OCI-LY1 (cell line): Measurements from ENCODE around the gene LRMDA.

Experiments
- H2AFZ ChIP-seq: fragments of 200-600 bp; sonication (generic), shearing (Covaris generic); 2 replicates; pipeline ENCODE4 v1.6.0; 2014; ENCODE audit warnings: antibody characterized with exemption, mild to moderate bottlenecking, low read length
- H3F3A ChIP-seq: fragments of 200-600 bp; sonication (generic), shearing (Covaris generic); 2 replicates; pipeline ENCODE4 v1.6.0; 2014; ENCODE audit warnings: mild to moderate bottlenecking, antibody characterized with exemption, low read length, moderate library complexity; ENCODE audit not compliant: insufficient read depth
- H3K27ac ChIP-seq: fragments of 200-600 bp; sonication (generic); 2 replicates; pipeline ENCODE4 v1.5.1; 2014; ENCODE audit warnings: low read length, mixed run types, mild to moderate bottlenecking, low read depth; ENCODE audit not compliant: poor library complexity, severe bottlenecking
- H3K27me3 ChIP-seq: fragments of 200-600 bp; sonication (generic); 2 replicates; pipeline ENCODE4 v1.6.0; 2014; ENCODE audit warnings: antibody characterized with exemption, mild to moderate bottlenecking, low read length, moderate library complexity; ENCODE audit not compliant: insufficient read depth
- H3K36me3 ChIP-seq: fragments of 200-600 bp; sonication (generic); 2 replicates; pipeline ENCODE4 v1.6.1; 2014; ENCODE audit warnings: mild to moderate bottlenecking, antibody characterized with exemption, low read length, moderate library complexity, mixed read lengths; ENCODE audit not compliant: insufficient read depth
- H3K4me1 ChIP-seq: fragments of 200-600 bp; sonication (generic); 2 replicates; pipeline ENCODE4 v1.5.1; 2014; ENCODE audit warnings: mild to moderate bottlenecking, low read length, moderate library complexity; ENCODE audit not compliant: insufficient read depth, severe bottlenecking
- H3K4me2 ChIP-seq: fragments of 200-600 bp; sonication (generic), shearing (Covaris generic); 2 replicates; pipeline ENCODE4 v1.6.1; 2014; ENCODE audit warnings: low read length
- H3K4me3 ChIP-seq: fragments of 200-600 bp; sonication (generic); 2 replicates; pipeline ENCODE4 v1.5.1; 2014; ENCODE audit warnings: low read length, low read depth, mild to moderate bottlenecking, mixed read lengths; ENCODE audit not compliant: poor library complexity, severe bottlenecking
- H3K79me2 ChIP-seq: fragments of 200-600 bp; shearing (Covaris generic); 2 replicates; pipeline ENCODE4 v1.6.1; 2016; ENCODE audit warnings: mixed run types, low read length, mixed read lengths; ENCODE audit not compliant: insufficient read depth
- H3K9ac ChIP-seq: fragments of 200-600 bp; sonication (generic), shearing (Covaris generic); 2 replicates; pipeline ENCODE4 v1.6.1; 2014; ENCODE audit warnings: mild to moderate bottlenecking, low read length, mixed read lengths
- H3K9me2 ChIP-seq: fragments of 200-600 bp; sonication (generic), shearing (Covaris generic); 2 replicates; pipeline ENCODE4 v1.6.1; 2014; ENCODE audit warnings: low read depth, mild to moderate bottlenecking, low read length, mixed read lengths
- H3K9me3 ChIP-seq: fragments of 200-600 bp; shearing (Covaris generic); 2 replicates; pipeline ENCODE4 v1.6.1; 2014; ENCODE audit warnings: low read length, mixed read lengths
- H4K20me1 ChIP-seq: fragments of 200-600 bp; sonication (generic), shearing (Covaris generic); 2 replicates; pipeline ENCODE4 v1.6.0; 2016; ENCODE audit warnings: mild to moderate bottlenecking, low read length; ENCODE audit not compliant: insufficient read depth
- EZH2 ChIP-seq: fragments of 200-600 bp; sonication (generic), shearing (Covaris generic); IDR thresholded peaks from 2 replicates; pipeline ENCODE4 v1.8.0; 2017; ENCODE audit warnings: borderline replicate concordance, mixed run types, mild to moderate bottlenecking, antibody characterized with exemption, low read length, moderate library complexity, mixed read lengths
- TF ChIP-seq, protein P1 (sequence below): fragments of 200-600 bp; sonication (generic), shearing (Covaris generic); IDR thresholded peaks from 2 replicates; pipeline ENCODE4 v1.5.1; 2017; ENCODE audit warnings: mild to moderate bottlenecking, antibody characterized with exemption, low read length, moderate library complexity, mixed read lengths

LRMDA gene

DNA sequence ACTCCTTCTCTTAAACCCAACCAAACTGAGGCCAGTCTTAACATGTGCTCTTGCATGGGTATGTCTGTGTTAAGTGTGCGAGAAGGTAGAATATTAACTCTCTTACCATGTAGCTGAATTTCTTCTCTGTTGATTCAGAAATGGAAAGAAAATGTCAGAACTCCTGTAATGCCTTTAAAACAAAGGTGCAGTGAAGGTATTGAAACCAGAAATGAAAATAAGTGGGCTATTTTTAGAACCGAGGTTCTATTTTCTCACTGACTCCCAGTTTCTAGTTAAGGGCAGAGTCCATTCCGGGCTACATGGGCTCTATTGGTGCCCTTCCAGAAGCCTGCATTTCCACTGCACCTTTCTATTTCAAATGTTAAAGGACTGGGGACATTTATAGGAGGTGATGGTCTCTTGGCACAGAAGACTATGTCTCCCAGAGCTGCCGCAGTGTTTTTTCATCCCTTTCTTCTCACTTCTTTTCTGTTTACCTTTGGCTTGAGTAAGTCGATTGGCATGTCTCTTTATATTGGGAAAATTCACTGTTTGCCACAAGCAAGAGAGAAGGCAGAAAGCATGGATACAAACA is 174.9 kb downstream of the LRMDA start:
- H2AFZ ChIP-seq: no peak overlapping the region
- H3K4me3 ChIP-seq: no peak overlapping the region
- no peaks in the 10 kb centered on the region for H3K36me3 ChIP-seq
- no peaks in the 10 kb centered on the region for H3K4me1 ChIP-seq
- H3K9me2 ChIP-seq: no peaks in the 10 kb centered on the region
- no peaks in the 10 kb centered on the region for H3F3A ChIP-seq
- no peak overlapping the region for H3K9ac ChIP-seq
- H3K9me3 ChIP-seq: no peaks in the 10 kb centered on the region
- no peaks in the 10 kb centered on the region for H3K79me2 ChIP-seq
- TF ChIP-seq, protein P1, sequence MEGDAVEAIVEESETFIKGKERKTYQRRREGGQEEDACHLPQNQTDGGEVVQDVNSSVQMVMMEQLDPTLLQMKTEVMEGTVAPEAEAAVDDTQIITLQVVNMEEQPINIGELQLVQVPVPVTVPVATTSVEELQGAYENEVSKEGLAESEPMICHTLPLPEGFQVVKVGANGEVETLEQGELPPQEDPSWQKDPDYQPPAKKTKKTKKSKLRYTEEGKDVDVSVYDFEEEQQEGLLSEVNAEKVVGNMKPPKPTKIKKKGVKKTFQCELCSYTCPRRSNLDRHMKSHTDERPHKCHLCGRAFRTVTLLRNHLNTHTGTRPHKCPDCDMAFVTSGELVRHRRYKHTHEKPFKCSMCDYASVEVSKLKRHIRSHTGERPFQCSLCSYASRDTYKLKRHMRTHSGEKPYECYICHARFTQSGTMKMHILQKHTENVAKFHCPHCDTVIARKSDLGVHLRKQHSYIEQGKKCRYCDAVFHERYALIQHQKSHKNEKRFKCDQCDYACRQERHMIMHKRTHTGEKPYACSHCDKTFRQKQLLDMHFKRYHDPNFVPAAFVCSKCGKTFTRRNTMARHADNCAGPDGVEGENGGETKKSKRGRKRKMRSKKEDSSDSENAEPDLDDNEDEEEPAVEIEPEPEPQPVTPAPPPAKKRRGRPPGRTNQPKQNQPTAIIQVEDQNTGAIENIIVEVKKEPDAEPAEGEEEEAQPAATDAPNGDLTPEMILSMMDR: no peak
- TF ChIP-seq EZH2: no peak
- H3K4me2 ChIP-seq: no peak overlapping the region
- no peaks in the 10 kb centered on the region for H4K20me1 ChIP-seq
- no peak overlapping the region for H3K27ac ChIP-seq
- no peaks in the 10 kb centered on the region for H3K27me3 ChIP-seq

DNA sequence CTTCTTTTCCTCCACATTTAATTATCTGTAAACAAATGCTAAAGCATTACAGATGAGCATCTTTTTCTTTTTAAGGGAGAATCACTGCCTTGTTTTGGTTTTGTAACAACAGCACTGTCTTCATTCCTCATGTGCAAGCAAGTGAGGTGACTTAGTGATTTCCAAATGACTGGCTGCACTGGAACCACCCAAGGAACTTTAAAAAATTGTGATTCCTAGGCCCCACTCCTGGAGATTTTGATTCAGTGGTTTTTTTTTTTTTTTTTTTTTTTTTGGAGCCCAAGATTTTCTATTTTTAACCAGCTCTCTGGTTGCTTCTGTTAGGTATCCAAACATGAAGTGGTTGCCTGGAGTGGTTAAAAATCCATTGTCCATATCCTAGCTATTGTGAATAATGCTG is 176.2 kb downstream of the LRMDA start:
- TF ChIP-seq, protein P1: no peak
- TF ChIP-seq EZH2: no peak
- Histone ChIP-seq H3K27me3 (no peaks in the 10 kb centered on the region), H3K9ac (no peak overlapping the region), H3K4me1 (no peaks in the 10 kb centered on the region), H3K27ac (no peak overlapping the region), H4K20me1 (no peaks in the 10 kb centered on the region), H3K4me3 (no peak overlapping the region), H3K9me3 (no peaks in the 10 kb centered on the region), H3K79me2 (no peaks in the 10 kb centered on the region), H3K4me2 (no peak overlapping the region), H3K36me3 (no peaks in the 10 kb centered on the region), H3F3A (no peaks in the 10 kb centered on the region), H2AFZ (no peak overlapping the region), H3K9me2 (no peaks in the 10 kb centered on the region)

DNA sequence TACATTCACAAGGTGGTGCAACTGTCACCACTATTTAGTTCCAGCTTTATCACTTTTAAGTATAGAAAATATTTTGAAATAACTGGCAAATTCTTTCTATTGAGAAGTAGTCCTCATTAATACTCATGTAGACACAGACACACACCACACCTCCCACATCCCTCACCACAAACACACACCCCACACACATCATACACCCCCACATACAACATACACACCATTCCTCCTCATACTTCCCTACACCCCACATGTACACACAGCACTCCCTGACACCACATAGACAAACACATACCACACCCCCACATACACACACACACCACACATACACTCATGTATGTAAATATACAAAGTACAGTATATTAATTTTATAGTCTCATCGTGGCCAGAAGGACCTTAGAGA is 178.8 kb downstream of the LRMDA start:
- TF ChIP-seq, protein P1: no peak
- TF ChIP-seq EZH2: no peak
- Histone ChIP-seq H3K9ac (no peak overlapping the region), H2AFZ (no peak overlapping the region), H3K4me3 (no peak overlapping the region), H3K4me2 (no peak overlapping the region), H3K4me1 (no peaks in the 10 kb centered on the region), H3K27me3 (no peaks in the 10 kb centered on the region), H3F3A (no peaks in the 10 kb centered on the region), H3K9me2 (no peaks in the 10 kb centered on the region), H3K79me2 (no peaks in the 10 kb centered on the region), H3K27ac (no peak overlapping the region), H3K9me3 (no peaks in the 10 kb centered on the region), H4K20me1 (no peaks in the 10 kb centered on the region), H3K36me3 (no peaks in the 10 kb centered on the region)
